ENCODE data around the gene FBXO34. TPM values are rescaled to one million over a fixed set of nuclear protein-coding genes. Genes with fewer than 3 reads are reported as not detected.

The FBXO34 gene
- total RNA-seq, 2 experiments from 2014 or later, result 28.3 to 29.7 TPM

- intact Hi-C loops (cut with DNase I, micrococcal nuclease), result no loop called here
- CTCF ChIA-PET, result interaction anchor here (1.3 to 1.6 kb wide), 3 partner anchors 9 to 39 kb away, joined by 3 to 4 read pairs (median 4); no protein-coding TSS in a partner anchor
- H3K9me3 ChIP-seq (ENCODE audit: control insufficient read depth in 1 of 2, insufficient read depth in 1 of 2, low read length in 2 of 2), result no peaks in the 10 kb centered on the region
These were observed 76.5 kb downstream of the FBXO34 start for GRCh38 chr14:55347748-55348147.

GRCh38 chr14:55348766-55349453, 77.7 kb downstream of the FBXO34 start:
- POLR2A ChIA-PET, result interaction anchor here (1.6 kb wide), 1 partner anchor 15 kb away, joined by 6 read pairs; no protein-coding TSS in a partner anchor
- Histone ChIP-seq H3K4me1 (ENCODE audit: insufficient read depth, low read length) (peaks cover 18% of the 10 kb centered on the region), H3K27me3 (ENCODE audit: control insufficient read depth in 1 of 2, insufficient read depth in 2 of 2, low read length in 2 of 2) (no peaks in the 10 kb centered on the region), H3K27ac (ENCODE audit: low read depth in 1 of 2, low read length in 2 of 2) (no peak overlapping the region), H3K4me3 (ENCODE audit: low read length) (no peak overlapping the region), H3K36me3 (ENCODE audit: insufficient read depth, low read length) (peaks cover 21% of the 10 kb centered on the region), H3K9me3 (ENCODE audit: control insufficient read depth in 1 of 2, insufficient read depth in 1 of 2, low read length in 2 of 2) (no peaks in the 10 kb centered on the region)
- H3K9me3 Mint-ChIP-seq, result no peaks in the 10 kb centered on the region
- peak overlapping the region; percentile 37 for H3K27ac Mint-ChIP-seq
- peaks cover 24% of the 10 kb centered on the region for H3K36me3 Mint-ChIP-seq (ENCODE audit: low read depth)
- no peak overlapping the region for H3K4me3 Mint-ChIP-seq
- H3K27me3 Mint-ChIP-seq, result no peaks in the 10 kb centered on the region
- ATAC-seq (ENCODE audit: poor library complexity) (peak; percentile 34), DNase-seq (no peak)
- intact Hi-C loops (cut with DNase I, micrococcal nuclease), result no loop called here
- CTCF ChIA-PET, result interaction anchor here (0.6 to 2.2 kb wide), 3 partner anchors 40 to 78 kb away, joined by 3 to 6 read pairs (median 4); partner anchors contain the start of gene FBXO34
- no peak for TF ChIP-seq CTCF (IDR thresholded peaks at IDR 0.05)
- H3K4me1 Mint-ChIP-seq (ENCODE audit: low read depth), result peaks cover 56% of the 10 kb centered on the region

More at GRCh38 chr14:55347748-55348147, 76.5 kb downstream of the FBXO34 start:
- H3K4me1 ChIP-seq (ENCODE audit: insufficient read depth, low read length), result peaks cover 15% of the 10 kb centered on the region
- H3K27me3 ChIP-seq (ENCODE audit: control insufficient read depth in 1 of 2, insufficient read depth in 2 of 2, low read length in 2 of 2), result no peaks in the 10 kb centered on the region
- Mint-ChIP-seq H3K4me3 (no peak overlapping the region), H3K36me3 (ENCODE audit: low read depth) (peaks cover 24% of the 10 kb centered on the region), H3K27me3 (no peaks in the 10 kb centered on the region), H3K9me3 (no peaks in the 10 kb centered on the region), H3K27ac (no peak overlapping the region), H3K4me1 (ENCODE audit: low read depth) (peaks cover 57% of the 10 kb centered on the region)
- no peak for ATAC-seq (ENCODE audit: poor library complexity)
- no peak overlapping the region for H3K4me3 ChIP-seq (ENCODE audit: low read length)
- no peak for TF ChIP-seq CTCF (IDR thresholded peaks at IDR 0.05)
- no peak overlapping the region for H3K27ac ChIP-seq (ENCODE audit: low read depth in 1 of 2, low read length in 2 of 2)
- no peak for DNase-seq
- POLR2A ChIA-PET, result interaction anchor here (1.6 kb wide), 1 partner anchor 14 kb away, joined by 6 read pairs; no protein-coding TSS in a partner anchor
- H3K36me3 ChIP-seq (ENCODE audit: insufficient read depth, low read length), result peaks cover 21% of the 10 kb centered on the region

- peaks cover 21% of the 10 kb centered on the region for H3K36me3 ChIP-seq (ENCODE audit: insufficient read depth, low read length)
- intact Hi-C loops (cut with DNase I, micrococcal nuclease), result no loop called here
- ATAC-seq (ENCODE audit: poor library complexity) (no peak), DNase-seq (no peak)
- no peaks in the 10 kb centered on the region for H3K9me3 ChIP-seq (ENCODE audit: control insufficient read depth in 1 of 2, insufficient read depth in 1 of 2, low read length in 2 of 2)
- H3K4me3 ChIP-seq (ENCODE audit: low read length), result no peak overlapping the region
- CTCF ChIA-PET, result interaction anchor here (0.6 to 2.2 kb wide), 4 partner anchors 35 to 298 kb away, joined by 3 to 6 read pairs (median 3); partner anchors contain the start of genes FBXO34 and MAPK1IP1L
- Mint-ChIP-seq H3K36me3 (ENCODE audit: low read depth) (peaks cover 24% of the 10 kb centered on the region), H3K4me3 (no peak overlapping the region), H3K27me3 (no peaks in the 10 kb centered on the region), H3K4me1 (ENCODE audit: low read depth) (peaks cover 59% of the 10 kb centered on the region), H3K9me3 (no peaks in the 10 kb centered on the region), H3K27ac (peak overlapping the region; percentile 37)
- H3K4me1 ChIP-seq (ENCODE audit: insufficient read depth, low read length), result peaks cover 24% of the 10 kb centered on the region
- no peak for TF ChIP-seq CTCF (IDR thresholded peaks at IDR 0.05)
- no peak overlapping the region for H3K27ac ChIP-seq (ENCODE audit: low read depth in 1 of 2, low read length in 2 of 2)
- H3K27me3 ChIP-seq (ENCODE audit: control insufficient read depth in 1 of 2, insufficient read depth in 2 of 2, low read length in 2 of 2), result no peaks in the 10 kb centered on the region
- POLR2A ChIA-PET, result interaction anchor here (0.7 kb wide), 1 partner anchor 11 kb away, joined by 3 read pairs; no protein-coding TSS in a partner anchor
These were observed 78.3 kb downstream of the FBXO34 start for GRCh38 chr14:55349565-55349964.

Data from CD4-positive, alpha-beta T cell (primary cell).